ENCODE results near the gene CLCN2.

Gene CLCN2

GRCh38 chr3:184336547-184337398 is 24.6 kb downstream of the CLCN2 start:
- TF ChIP-seq SPI1 (IDR thresholded peaks at IDR 0.05; ENCODE audit: borderline replicate concordance, low read depth), result peak; percentile 14; the same call in 1 of the 2 replicates
- TF ChIP-seq, protein P1, sequence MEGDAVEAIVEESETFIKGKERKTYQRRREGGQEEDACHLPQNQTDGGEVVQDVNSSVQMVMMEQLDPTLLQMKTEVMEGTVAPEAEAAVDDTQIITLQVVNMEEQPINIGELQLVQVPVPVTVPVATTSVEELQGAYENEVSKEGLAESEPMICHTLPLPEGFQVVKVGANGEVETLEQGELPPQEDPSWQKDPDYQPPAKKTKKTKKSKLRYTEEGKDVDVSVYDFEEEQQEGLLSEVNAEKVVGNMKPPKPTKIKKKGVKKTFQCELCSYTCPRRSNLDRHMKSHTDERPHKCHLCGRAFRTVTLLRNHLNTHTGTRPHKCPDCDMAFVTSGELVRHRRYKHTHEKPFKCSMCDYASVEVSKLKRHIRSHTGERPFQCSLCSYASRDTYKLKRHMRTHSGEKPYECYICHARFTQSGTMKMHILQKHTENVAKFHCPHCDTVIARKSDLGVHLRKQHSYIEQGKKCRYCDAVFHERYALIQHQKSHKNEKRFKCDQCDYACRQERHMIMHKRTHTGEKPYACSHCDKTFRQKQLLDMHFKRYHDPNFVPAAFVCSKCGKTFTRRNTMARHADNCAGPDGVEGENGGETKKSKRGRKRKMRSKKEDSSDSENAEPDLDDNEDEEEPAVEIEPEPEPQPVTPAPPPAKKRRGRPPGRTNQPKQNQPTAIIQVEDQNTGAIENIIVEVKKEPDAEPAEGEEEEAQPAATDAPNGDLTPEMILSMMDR (IDR thresholded peaks at IDR 0.05; ENCODE audit: insufficient read depth, low read length), result no peak
- TF ChIP-seq POLR2AphosphoS5 (IDR thresholded peaks at IDR 0.05; ENCODE audit: low read depth), result no peak
- TF ChIP-seq, protein P2, sequence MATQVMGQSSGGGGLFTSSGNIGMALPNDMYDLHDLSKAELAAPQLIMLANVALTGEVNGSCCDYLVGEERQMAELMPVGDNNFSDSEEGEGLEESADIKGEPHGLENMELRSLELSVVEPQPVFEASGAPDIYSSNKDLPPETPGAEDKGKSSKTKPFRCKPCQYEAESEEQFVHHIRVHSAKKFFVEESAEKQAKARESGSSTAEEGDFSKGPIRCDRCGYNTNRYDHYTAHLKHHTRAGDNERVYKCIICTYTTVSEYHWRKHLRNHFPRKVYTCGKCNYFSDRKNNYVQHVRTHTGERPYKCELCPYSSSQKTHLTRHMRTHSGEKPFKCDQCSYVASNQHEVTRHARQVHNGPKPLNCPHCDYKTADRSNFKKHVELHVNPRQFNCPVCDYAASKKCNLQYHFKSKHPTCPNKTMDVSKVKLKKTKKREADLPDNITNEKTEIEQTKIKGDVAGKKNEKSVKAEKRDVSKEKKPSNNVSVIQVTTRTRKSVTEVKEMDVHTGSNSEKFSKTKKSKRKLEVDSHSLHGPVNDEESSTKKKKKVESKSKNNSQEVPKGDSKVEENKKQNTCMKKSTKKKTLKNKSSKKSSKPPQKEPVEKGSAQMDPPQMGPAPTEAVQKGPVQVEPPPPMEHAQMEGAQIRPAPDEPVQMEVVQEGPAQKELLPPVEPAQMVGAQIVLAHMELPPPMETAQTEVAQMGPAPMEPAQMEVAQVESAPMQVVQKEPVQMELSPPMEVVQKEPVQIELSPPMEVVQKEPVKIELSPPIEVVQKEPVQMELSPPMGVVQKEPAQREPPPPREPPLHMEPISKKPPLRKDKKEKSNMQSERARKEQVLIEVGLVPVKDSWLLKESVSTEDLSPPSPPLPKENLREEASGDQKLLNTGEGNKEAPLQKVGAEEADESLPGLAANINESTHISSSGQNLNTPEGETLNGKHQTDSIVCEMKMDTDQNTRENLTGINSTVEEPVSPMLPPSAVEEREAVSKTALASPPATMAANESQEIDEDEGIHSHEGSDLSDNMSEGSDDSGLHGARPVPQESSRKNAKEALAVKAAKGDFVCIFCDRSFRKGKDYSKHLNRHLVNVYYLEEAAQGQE (IDR thresholded peaks at IDR 0.05; ENCODE audit: insufficient replicate concordance, low read depth), result no peak
- no peak for TF ChIP-seq GABPA (IDR thresholded peaks at IDR 0.05; ENCODE audit: low read depth)
- no peak overlapping the region for H3K27ac ChIP-seq (replicated peaks)
- no peak for DNase-seq (ENCODE audit: low read depth in 1 of 2, low spot score in 1 of 2)
- no peaks in the 10 kb centered on the region for H3K27me3 ChIP-seq (ENCODE audit: insufficient read depth, poor library complexity, severe bottlenecking)
- no peak overlapping the region; the same call in 1 of the 2 replicates for H3K4me3 ChIP-seq (replicated peaks; ENCODE audit: insufficient read depth, low read length)

DNA sequence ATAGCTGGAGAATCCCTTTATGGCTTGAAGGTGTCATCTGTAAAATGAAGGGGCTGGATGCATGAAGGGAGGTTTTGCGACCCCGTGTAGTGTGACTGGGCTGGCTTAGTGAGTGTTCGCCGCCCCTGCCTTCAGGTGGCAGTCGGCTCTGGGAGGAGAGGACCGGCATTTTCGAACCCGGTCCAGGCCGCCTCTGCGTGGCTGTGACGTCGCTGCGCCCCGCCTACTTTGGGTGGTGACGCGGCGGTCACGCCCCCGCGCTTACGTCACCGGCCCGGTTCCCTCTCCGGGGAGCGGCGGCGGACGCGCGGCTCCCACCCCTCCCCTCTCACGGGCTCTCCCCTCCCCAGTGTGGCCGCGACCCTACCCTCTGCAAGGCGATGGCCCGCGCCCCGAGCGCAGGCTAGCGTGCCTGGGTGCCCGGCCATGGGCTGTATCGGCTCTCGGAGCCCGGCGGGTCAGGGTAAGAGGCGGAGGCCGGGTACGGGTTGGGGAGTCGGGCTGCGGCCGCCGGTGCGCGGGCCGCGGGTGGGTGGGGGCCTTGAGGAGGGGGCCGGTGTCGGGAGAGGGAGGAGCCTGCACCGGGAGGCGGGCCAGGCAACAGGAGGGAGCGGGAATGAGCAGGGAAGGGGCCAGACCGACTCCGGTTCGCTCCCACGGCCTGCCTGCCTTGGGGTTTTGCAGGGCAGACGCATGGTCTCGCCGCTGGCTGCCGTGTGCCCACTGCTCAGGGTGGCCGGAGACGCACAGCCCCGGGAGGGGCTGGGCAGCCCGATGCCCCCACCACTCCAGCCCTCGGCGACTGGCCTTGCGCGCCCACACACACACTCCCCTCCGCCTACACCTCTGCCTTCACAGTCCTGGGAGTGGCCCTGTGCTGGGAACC is 25.5 kb downstream of the CLCN2 start:
- Histone ChIP-seq H3K27me3 (ENCODE audit: insufficient read depth, poor library complexity, severe bottlenecking) (no peaks in the 10 kb centered on the region), H3K4me3 (replicated peaks; ENCODE audit: insufficient read depth, low read length) (peak overlapping the region; percentile 47), H3K27ac (replicated peaks) (peak overlapping the region; percentile 0)
- peak in 1 of 2 experiments; percentile 70 for DNase-seq (ENCODE audit: low read depth in 1 of 2, low spot score in 1 of 2)
- no peak; the same call in none of the 2 replicates for TF ChIP-seq POLR2AphosphoS5 (IDR thresholded peaks at IDR 0.05; ENCODE audit: low read depth)
- TF ChIP-seq, protein P1 (IDR thresholded peaks at IDR 0.05; ENCODE audit: insufficient read depth, low read length), result no peak

DNA sequence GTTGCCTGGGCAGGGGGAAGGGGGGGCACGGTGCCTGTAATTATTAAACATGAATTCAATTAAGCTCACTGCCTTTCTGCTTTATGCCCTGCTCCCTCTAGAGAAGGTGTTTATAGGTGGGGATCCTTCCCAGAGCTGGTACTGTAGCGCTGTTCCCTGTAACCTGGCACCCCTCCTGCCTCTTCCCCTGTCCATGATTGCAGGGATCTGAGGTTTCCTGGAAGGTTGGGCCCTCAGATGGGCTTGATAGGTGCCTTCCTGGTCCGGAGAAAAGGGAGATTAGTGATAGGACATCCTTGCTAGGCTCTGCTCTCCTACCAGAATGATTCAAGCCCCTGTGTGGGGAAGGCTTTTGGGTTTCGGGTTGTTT is 26.1 kb downstream of the CLCN2 start:
- Histone ChIP-seq H3K27me3 (ENCODE audit: insufficient read depth, poor library complexity, severe bottlenecking) (no peaks in the 10 kb centered on the region), H3K27ac (replicated peaks) (peak overlapping the region; percentile 0; the same call in 1 of the 2 replicates), H3K4me3 (replicated peaks; ENCODE audit: insufficient read depth, low read length) (peak overlapping the region; percentile 47; the same call in 1 of the 2 replicates)
- TF ChIP-seq SPI1 (IDR thresholded peaks at IDR 0.05; ENCODE audit: borderline replicate concordance, low read depth), result no peak
- TF ChIP-seq POLR2AphosphoS5 (IDR thresholded peaks at IDR 0.05; ENCODE audit: low read depth), result no peak; the same call in 1 of the 2 replicates
- TF ChIP-seq, protein P1 (IDR thresholded peaks at IDR 0.05; ENCODE audit: insufficient read depth, low read length), result no peak
- TF ChIP-seq, protein P2 (IDR thresholded peaks at IDR 0.05; ENCODE audit: insufficient replicate concordance, low read depth), result no peak
- no peak for TF ChIP-seq GABPA (IDR thresholded peaks at IDR 0.05; ENCODE audit: low read depth)
- DNase-seq (ENCODE audit: low read depth in 1 of 2, low spot score in 1 of 2), result no peak
